ENCODE measurements around the gene TSFM.
"Not testable (repeated sequence)": the region's sequence is repeated elsewhere in the genome, so short reads cannot be mapped to it uniquely, and the experiment has no call there.

The TSFM gene

DNA sequence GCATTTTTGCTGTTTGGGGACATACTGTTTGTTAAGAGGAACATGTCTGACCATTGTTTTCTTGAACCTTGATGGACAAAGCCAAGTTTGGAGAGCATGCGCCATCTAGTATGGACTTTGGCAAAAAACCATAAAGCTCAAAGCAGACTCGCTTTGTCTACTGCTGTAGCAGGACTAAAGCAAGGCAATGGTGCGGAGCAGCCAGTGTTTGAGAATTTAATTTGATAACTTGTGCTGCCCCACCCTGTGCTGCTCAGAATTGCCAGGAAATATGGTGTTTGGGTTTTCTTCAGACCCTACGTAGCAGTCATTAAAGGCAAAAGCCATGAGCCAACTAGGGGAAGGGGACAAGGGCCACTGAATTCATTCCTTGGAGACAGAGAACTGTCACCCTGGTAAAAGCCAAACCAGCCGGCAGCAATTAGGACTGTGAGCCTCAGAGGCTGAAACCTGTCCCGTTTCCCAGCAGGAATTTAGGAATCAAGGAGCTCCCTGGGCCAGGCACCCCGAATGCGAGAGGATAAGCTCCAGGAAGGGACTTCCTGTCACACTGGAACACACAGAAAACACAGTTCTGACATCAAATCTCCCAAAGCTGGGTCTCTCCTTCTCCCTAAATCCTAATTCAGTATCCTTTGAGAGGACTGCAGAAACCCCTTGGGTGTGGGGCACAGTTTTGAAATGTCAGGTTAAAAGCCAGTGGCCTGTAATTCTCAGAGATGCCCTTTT is 34.8 kb downstream of the TSFM start:
- no peak for TF ChIP-seq ZFX (IDR thresholded peaks at IDR 0.05; ENCODE audit: borderline replicate concordance)
- TF ChIP-seq, protein P1, sequence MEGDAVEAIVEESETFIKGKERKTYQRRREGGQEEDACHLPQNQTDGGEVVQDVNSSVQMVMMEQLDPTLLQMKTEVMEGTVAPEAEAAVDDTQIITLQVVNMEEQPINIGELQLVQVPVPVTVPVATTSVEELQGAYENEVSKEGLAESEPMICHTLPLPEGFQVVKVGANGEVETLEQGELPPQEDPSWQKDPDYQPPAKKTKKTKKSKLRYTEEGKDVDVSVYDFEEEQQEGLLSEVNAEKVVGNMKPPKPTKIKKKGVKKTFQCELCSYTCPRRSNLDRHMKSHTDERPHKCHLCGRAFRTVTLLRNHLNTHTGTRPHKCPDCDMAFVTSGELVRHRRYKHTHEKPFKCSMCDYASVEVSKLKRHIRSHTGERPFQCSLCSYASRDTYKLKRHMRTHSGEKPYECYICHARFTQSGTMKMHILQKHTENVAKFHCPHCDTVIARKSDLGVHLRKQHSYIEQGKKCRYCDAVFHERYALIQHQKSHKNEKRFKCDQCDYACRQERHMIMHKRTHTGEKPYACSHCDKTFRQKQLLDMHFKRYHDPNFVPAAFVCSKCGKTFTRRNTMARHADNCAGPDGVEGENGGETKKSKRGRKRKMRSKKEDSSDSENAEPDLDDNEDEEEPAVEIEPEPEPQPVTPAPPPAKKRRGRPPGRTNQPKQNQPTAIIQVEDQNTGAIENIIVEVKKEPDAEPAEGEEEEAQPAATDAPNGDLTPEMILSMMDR (IDR thresholded peaks at IDR 0.05) = no peak
- H3K27ac ChIP-seq = 0 out of 2 replicates have a peak overlapping the region, but pooled peaks have one; percentile 1

DNA sequence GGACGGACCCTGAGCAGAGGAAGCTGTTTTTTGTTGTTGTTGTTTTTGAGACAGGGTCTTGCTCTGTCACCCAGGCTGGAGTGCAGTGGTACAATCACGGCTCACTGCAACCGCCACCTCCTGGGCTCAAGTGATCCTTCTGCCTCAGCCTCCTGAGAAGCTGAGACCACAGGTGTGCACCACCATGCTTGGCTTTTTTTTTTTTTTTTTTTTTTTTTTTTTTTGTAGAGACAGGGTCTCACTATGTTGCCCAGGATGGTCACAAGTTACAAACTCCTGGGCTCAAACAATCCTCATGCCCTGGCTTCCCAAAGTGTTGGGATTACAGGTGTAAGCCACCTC is 35.4 kb downstream of the TSFM start:
- not testable (repeated sequence) for H3K27ac ChIP-seq

DNA sequence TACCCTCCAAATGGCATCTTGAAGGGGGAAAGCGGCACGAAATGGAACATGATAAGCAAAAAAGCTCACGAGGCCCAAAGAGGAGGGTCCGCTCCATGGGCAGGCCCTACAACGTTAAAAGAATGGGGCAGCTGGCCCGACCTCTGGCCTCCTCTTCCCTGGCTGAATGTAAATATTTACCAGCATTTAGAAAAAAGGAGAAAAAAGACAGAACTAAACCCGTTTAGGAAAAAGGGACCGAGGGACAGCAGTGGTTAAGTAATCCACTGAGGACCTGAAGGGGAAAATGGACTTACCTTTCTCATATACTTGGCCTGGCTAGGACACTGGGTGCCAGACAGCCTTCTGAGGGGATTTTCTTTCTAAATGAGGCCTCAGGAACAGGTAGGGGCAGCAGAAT is 37.5 kb downstream of the TSFM start:
- H3K27ac ChIP-seq = not testable (repeated sequence)

GRCh38 chr12:57821015-57821414 is 38.4 kb downstream of the TSFM start:
- not testable (repeated sequence) for H3K27ac ChIP-seq

- no peak for TF ChIP-seq ZFX (IDR thresholded peaks at IDR 0.05; ENCODE audit: borderline replicate concordance)
- TF ChIP-seq, protein P1 (IDR thresholded peaks at IDR 0.05) = no peak
- H3K27ac ChIP-seq = no peak overlapping the region
Observed at GRCh38 chr12:57821474-57822214, 39.1 kb downstream of the TSFM start.

GRCh38 chr12:57822392-57823130 is 40.0 kb downstream of the TSFM start:
- TF ChIP-seq, protein P1 (IDR thresholded peaks at IDR 0.05) = no peak
- no peak for TF ChIP-seq ZFX (IDR thresholded peaks at IDR 0.05; ENCODE audit: borderline replicate concordance)
- 0 out of 2 replicates have a peak overlapping the region, but pooled peaks have one; percentile 10 for H3K27ac ChIP-seq

DNA sequence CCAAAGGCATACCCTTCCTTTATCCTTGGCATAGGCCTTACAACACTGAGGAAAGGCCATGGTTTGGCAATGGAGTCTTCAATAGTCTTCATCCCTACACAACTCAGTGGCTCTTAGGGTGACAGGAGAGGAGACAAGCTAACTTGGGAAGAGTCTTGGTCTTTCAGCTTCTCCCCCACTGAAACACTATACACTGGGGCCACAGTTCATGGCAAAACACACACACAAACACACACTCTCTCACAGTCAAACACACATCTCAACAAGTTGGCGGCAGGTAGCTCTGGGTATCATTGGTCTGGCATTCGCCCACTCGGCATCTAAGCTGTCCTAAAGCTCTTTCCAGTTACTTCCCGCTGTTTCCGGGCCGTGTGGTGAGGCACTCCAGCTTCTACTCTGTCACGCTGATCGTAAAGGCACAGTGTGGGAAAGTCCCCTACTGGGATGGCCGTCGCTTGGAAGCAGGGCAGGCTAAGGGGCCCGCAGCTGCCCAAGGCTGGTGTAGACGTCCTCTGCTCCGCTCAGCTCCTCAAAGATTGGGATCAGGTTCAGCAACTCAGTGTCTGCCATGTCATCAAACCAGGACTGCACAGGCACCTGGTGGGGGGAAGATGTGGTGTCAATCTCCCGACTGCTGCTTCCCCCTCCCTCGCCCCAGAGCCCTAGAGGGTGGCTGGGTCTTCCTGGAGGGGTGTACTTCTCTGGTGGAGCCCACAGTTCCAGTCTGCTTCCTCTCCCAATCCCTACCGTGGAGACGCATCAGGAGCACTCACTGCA is 40.7 kb downstream of the TSFM start:
- TF ChIP-seq, protein P1 (IDR thresholded peaks at IDR 0.05) = no peak
- TF ChIP-seq ZFX (IDR thresholded peaks at IDR 0.05; ENCODE audit: borderline replicate concordance) = no peak

DNA sequence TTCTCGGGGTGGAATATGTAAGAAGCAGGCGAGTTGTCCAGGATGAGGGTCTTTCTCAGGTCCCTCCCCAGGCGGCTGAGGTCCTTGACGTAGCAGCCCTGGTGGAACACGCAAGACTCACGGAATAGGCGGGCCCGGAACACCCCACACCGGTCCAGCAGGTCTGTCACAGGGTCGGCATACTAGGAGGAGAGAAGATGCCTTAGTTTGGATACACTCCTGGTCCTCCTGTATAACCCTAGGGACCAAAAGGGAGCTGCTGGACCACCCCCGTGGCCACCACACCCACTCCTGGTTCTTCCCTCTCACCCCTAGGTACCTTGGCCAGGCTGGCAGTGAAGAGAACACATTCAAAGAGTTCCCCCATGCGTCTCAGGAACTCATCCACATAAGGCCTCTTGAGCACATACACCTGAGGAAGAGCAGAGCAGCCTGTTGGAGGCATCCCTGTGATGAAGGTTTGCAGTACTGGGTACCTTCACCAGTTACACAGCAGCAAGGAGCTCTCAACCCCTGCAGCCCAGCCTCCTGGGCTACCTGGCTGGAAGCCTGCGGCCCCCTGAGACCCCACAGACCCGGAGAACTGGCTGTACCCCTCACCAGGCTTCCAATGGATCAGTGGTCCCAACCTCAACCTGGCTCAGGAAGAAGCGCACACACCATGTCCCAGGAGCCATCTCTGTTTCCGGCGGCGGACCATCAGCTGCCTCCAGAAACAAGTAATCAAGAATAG is 41.5 kb downstream of the TSFM start:
- no peak overlapping the region for H3K27ac ChIP-seq
- TF ChIP-seq, protein P1 (IDR thresholded peaks at IDR 0.05) = no peak
- no peak for TF ChIP-seq ZFX (IDR thresholded peaks at IDR 0.05; ENCODE audit: borderline replicate concordance)

More for the DNA sequence above, 40.7 kb downstream of the TSFM start:
- H3K27ac ChIP-seq = no peak overlapping the region

All from 22Rv1 (cell line).